Heart left ventricle (tissue), 16 donors: ENCODE measurements around the gene ALS2CL. TPM values are rescaled to one million over a fixed set of nuclear protein-coding genes. Genes with fewer than 3 reads are reported as not detected.

Source experiments
- ATAC-seq, 4 donors: fragments of 200-7000 bp; cut with Tn5 transposase; one replicate each; pipeline ENCODE4 v1.9.1; 2020 to 2022; ENCODE audit warnings: moderate library complexity in 4 of 4, mild to moderate bottlenecking in 3 of 4, moderate number of reproducible peaks in 1 of 4
- DNase-seq, 5 donors: peaks; one replicate each; pipeline ENCODE4 v3.0.0-alpha.2; 2020
- H3K27ac ChIP-seq, 12 donors: fragments of 200-600 bp; sonication (generic) in 4 of 12; one replicate each; pipeline versions ENCODE4 v1.5.0 to v1.8.0; 2016 to 2022; ENCODE audit warnings: mild to moderate bottlenecking in 2 of 12
- H3K27me3 ChIP-seq, 9 donors: fragments of 200-600 bp; sonication (generic) in 2 of 9; one replicate each; pipeline versions ENCODE4 v1.5.1 to v1.8.0; 2016 to 2022; ENCODE audit warnings: mild to moderate bottlenecking in 3 of 9
- H3K36me3 ChIP-seq, 9 donors: fragments of 200-600 bp; sonication (generic) in 2 of 9; one replicate each; pipeline versions ENCODE4 v1.5.0 to v1.8.0; 2018 to 2022; ENCODE audit warnings: mild to moderate bottlenecking in 2 of 9
- H3K4me1 ChIP-seq, 12 donors: fragments of 200-600 bp; sonication (generic) in 4 of 12; one replicate each; pipeline versions ENCODE4 v1.5.0 to v1.8.0; 2016 to 2022; ENCODE audit warnings: mild to moderate bottlenecking in 3 of 12
- H3K4me3 ChIP-seq, 12 donors: fragments of 200-600 bp; sonication (generic) in 4 of 12; one replicate each; pipeline versions ENCODE4 v1.5.0 to v1.8.0; 2017 to 2022; ENCODE audit warnings: mild to moderate bottlenecking in 9 of 12, moderate library complexity in 4 of 12
- H3K9me3 ChIP-seq, 12 donors: fragments of 200-600 bp; sonication (generic) in 4 of 12; one replicate each; pipeline versions ENCODE4 v1.5.0 to v1.8.0; 2016 to 2022; ENCODE audit warnings: mild to moderate bottlenecking in 1 of 12
- CTCF ChIP-seq, 12 donors: fragments of 200-600 bp; sonication (generic) in 4 of 12; IDR thresholded peaks; one replicate each; pipeline versions ENCODE4 v1.5.0 to v1.8.0; 2018 to 2022; ENCODE audit warnings: antibody characterized with exemption in 12 of 12, mild to moderate bottlenecking in 5 of 12
- POLR2A ChIP-seq, 2 donors: fragments of 450-650 bp; IDR thresholded peaks; one replicate each; pipeline ENCODE4 v1.6.1; 2017; ENCODE audit warnings: antibody characterized with exemption in 2 of 2, mild to moderate bottlenecking in 2 of 2, moderate library complexity in 2 of 2
- WGBS, 4 donors: extraction: QIAGEN DNeasy Blood & Tissue Kit in 2 of 4; methylation state at CpG; one replicate each; pipeline versions ENCODE4 v1.1.5 to v1.1.7; 2013 to 2018; 5-methylcytosine and 5-hydroxymethylcytosine counted together
- intact Hi-C, 10 donors: fragments of 100-400 bp; cut with DNase I; formaldehyde crosslinking; loops; one replicate each; pipeline versions ENCODE4 v1.11.1 to v1.14.2; 2022
- polyA plus RNA-seq, 2 donors: library from polyadenylated mRNA; stranded (reverse); fragments of 200-250 nt; gene quantifications; one replicate each; pipeline ENCODE4 v1.2.3, GENCODE V29; 2013
- total RNA-seq, 9 donors: library from RNA; depleted of rRNA in 2 of 9; stranded (reverse); fragments of >200 nt in 2 of 9; fragmentation: NEBNext Ultra II Directional in 3 of 9; extraction: Animal tissue kit (Norgen Biotek cat#: 25700) in 3 of 9; gene quantifications; one replicate each; pipeline versions ENCODE4 v1.1.0 to v1.2.4, GENCODE V29; 2016 to 2023
- donor health status: ischemic (EF 13 %, LVEDD 7.1; RV severe dilation, severe dysfunction).
- donor health status: healthy with polysubstance abuse.
- donor health status: DM: no; HTN: yes; CAD: no.
- donor health status: DM: no; HTN: no; CAD: no.
- donor health status: ischemic (EF 25% LVEDD 6.9; RV normal size, moderate dysfunction).
- donor health status: ischemic (EF 25% LVEDD 5.7; RV mildly dilated, moderate dysfunction).
- donor health status: healthy.
- donor health status: DM: yes; HTN: yes; CAD: no.
- donor health status: ischemic (EF 35%, LVEDD 5.7; RV mildly dilated, moderate dysfunction).
- donor health status: nonischemic (EF 11% LVEDD 7.7; RV severe dilation, severe dysfunction).
- donor health status: DM: yes; HTN: yes; CAD: no.
- donor health status: PGD.
- donor health status: ischemic (EF 29% LVEDD 5.4; RV normal size, mild dysfunction).
- donor health status: nonischemic (EF 23%, LVEDD 6.1; RV moderate dilation, normal function).

ALS2CL gene
- total and polyA plus RNA-seq, 11 donors: 11.8 to 40.7 (median 25.4) TPM

GRCh38 chr3:46730819-46731218, 37.3 kb upstream of the ALS2CL start:
- TF ChIP-seq CTCF (IDR thresholded peaks at IDR 0.05): no peak
- TF ChIP-seq POLR2A (IDR thresholded peaks at IDR 0.05): no peak
- no peak for ATAC-seq
- H3K27ac ChIP-seq: no peak overlapping the region
- no peak for DNase-seq
- peaks cover 0 to under 1% (median 0%) of the 10 kb centered on the region in 12 donors for H3K4me1 ChIP-seq
- WGBS, 4 donors: 78 to 88% (median 83%) methylated on average over 2 of the region's 2 CpGs
- H3K27me3 ChIP-seq: peaks cover 0 to 7% (median 0%) of the 10 kb centered on the region in 9 donors
- no peaks in the 10 kb centered on the region for H3K36me3 ChIP-seq
- H3K4me3 ChIP-seq: no peak overlapping the region
- intact Hi-C loops: no loop called here
- H3K9me3 ChIP-seq: no peaks in the 10 kb centered on the region

- no peak for TF ChIP-seq POLR2A (IDR thresholded peaks at IDR 0.05)
- no peak for TF ChIP-seq CTCF (IDR thresholded peaks at IDR 0.05)
- no peak overlapping the region for H3K27ac ChIP-seq
- intact Hi-C loops: no loop called here
Measured at GRCh38 chr3:46729038-46729437, 35.6 kb upstream of the ALS2CL start.

GRCh38 chr3:46725621-46726314, 32.3 kb upstream of the ALS2CL start:
- H3K27ac ChIP-seq: no peak overlapping the region
- H3K4me1 ChIP-seq: peaks cover 0 to 5% (median 0%) of the 10 kb centered on the region in 12 donors
- peaks cover 0 to 6% (median 0%) of the 10 kb centered on the region in 9 donors for H3K27me3 ChIP-seq
- peaks cover 0 to 3% (median 0%) of the 10 kb centered on the region in 12 donors for H3K9me3 ChIP-seq
- no peak for TF ChIP-seq POLR2A (IDR thresholded peaks at IDR 0.05)
- TF ChIP-seq CTCF (IDR thresholded peaks at IDR 0.05): no peak
- WGBS, 4 donors: 52 to 61% (median 55%) methylated on average over 6 of the region's 6 CpGs
- peak in 3 of 4 donors; percentile 32 to 67 (median 34) for ATAC-seq
- H3K4me3 ChIP-seq: no peak overlapping the region
- no peaks in the 10 kb centered on the region for H3K36me3 ChIP-seq
- no peak for DNase-seq
- intact Hi-C loops: no loop called here

More at GRCh38 chr3:46729038-46729437, 35.6 kb upstream of the ALS2CL start:
- peaks cover 0 to 5% (median 0%) of the 10 kb centered on the region in 12 donors for H3K4me1 ChIP-seq
- no peaks in the 10 kb centered on the region for H3K9me3 ChIP-seq
- WGBS, 4 donors: 79 to 93% (median 85%) methylated on average over 4 of the region's 4 CpGs
- peaks cover 0 to 7% (median 0%) of the 10 kb centered on the region in 9 donors for H3K27me3 ChIP-seq
- ATAC-seq: peak in 1 of 4 donors; percentile 15
- DNase-seq: no peak
- no peaks in the 10 kb centered on the region for H3K36me3 ChIP-seq
- no peak overlapping the region for H3K4me3 ChIP-seq

- Histone ChIP-seq H3K9me3 (peaks cover 0 to 3% (median 0%) of the 10 kb centered on the region in 12 donors), H3K4me1 (peaks cover 0 to 5% (median 0%) of the 10 kb centered on the region in 12 donors), H3K27ac (no peak overlapping the region), H3K27me3 (peaks cover 0 to 6% (median 0%) of the 10 kb centered on the region in 9 donors), H3K36me3 (no peaks in the 10 kb centered on the region), H3K4me3 (no peak overlapping the region)
- DNase-seq (no peak), ATAC-seq (no peak)
- no peak for TF ChIP-seq CTCF (IDR thresholded peaks at IDR 0.05)
- intact Hi-C loops: loop anchor here in 1 of 10 donors (5.0 kb wide), 1 partner anchor 103 kb away; no protein-coding TSS in a partner anchor
- 64 to 88% (median 68%) methylated on average over 4 of the region's 4 CpGs for WGBS, 4 donors
Measured at GRCh38 chr3:46724424-46724823, 30.9 kb upstream of the ALS2CL start.
